Small intestine (tissue), 7 donors: ENCODE results near the gene KLHL29. TPM values are rescaled to one million over a fixed set of nuclear protein-coding genes. Genes with fewer than 3 reads are reported as not detected.

Source experiments
- DNase-seq, 2 donors: peaks; one replicate each; pipeline versions ENCODE4 v3.0.0 to v3.0.0-alpha.2; 2013
- FAIRE-seq: peaks from 2 replicates; lab custom pipeline; 2012; peaks lifted over from hg19 to GRCh38; lab: Jason Lieb, UNC
- H3K27ac ChIP-seq, 3 donors: one replicate each; pipeline ENCODE4 v1.5.1; 2013; ENCODE audit warnings: low read length in 2 of 3, mild to moderate bottlenecking in 2 of 3, control low read depth in 1 of 3, inconsistent platforms in 1 of 3, low read depth in 1 of 3, moderate library complexity in 1 of 3
- H3K27me3 ChIP-seq, 3 donors: one replicate each; pipeline ENCODE4 v1.6.1; 2013; ENCODE audit warnings: low read length in 3 of 3, inconsistent platforms in 1 of 3; ENCODE audit not compliant: control insufficient read depth in 3 of 3, insufficient read depth in 3 of 3
- H3K36me3 ChIP-seq, 3 donors: one replicate each; pipeline ENCODE4 v1.6.1; 2013; ENCODE audit warnings: low read length in 3 of 3, inconsistent platforms in 1 of 3, low read depth in 1 of 3, mild to moderate bottlenecking in 1 of 3, moderate library complexity in 1 of 3; ENCODE audit not compliant: control insufficient read depth in 3 of 3, insufficient read depth in 2 of 3
- H3K4me1 ChIP-seq, 3 donors: one replicate each; pipeline ENCODE4 v1.6.1; 2013; ENCODE audit warnings: low read length in 2 of 3, inconsistent platforms in 1 of 3, low read depth in 1 of 3, mild to moderate bottlenecking in 1 of 3, moderate library complexity in 1 of 3; ENCODE audit not compliant: control insufficient read depth in 3 of 3, insufficient read depth in 2 of 3
- H3K4me3 ChIP-seq, 3 donors: one replicate each; pipeline ENCODE4 v1.5.1; 2013; ENCODE audit warnings: low read length in 3 of 3, control low read depth in 1 of 3, inconsistent platforms in 1 of 3, low read depth in 1 of 3, mild to moderate bottlenecking in 1 of 3, moderate library complexity in 1 of 3
- H3K9me3 ChIP-seq, 2 donors: one replicate each; pipeline ENCODE4 v1.6.1; 2013; ENCODE audit warnings: low read depth in 1 of 2, low read length in 1 of 2; ENCODE audit not compliant: control insufficient read depth in 2 of 2, insufficient read depth in 1 of 2
- WGBS, 3 donors: extraction: QIAGEN DNeasy Blood & Tissue Kit; methylation state at CpG; one replicate each; pipeline ENCODE4 v1.1.7; 2013; 5-methylcytosine and 5-hydroxymethylcytosine counted together
- polyA plus RNA-seq, 4 donors: library from polyadenylated mRNA; stranded (reverse) in 3 of 4; unstranded in 1 of 4; fragments of 200-250 nt in 3 of 4; fragments of 120-200 nt in 1 of 4; gene quantifications; one replicate each; pipeline versions ENCODE4 v1.2.1 to v1.2.3, GENCODE V29; 2013
- donor health status: healthy with polysubstance abuse.
- donor health status: control.
- donor health status: control.
- donor health status: Bipolar disorder and iron deficiency.
- donor health status: healthy.

The KLHL29 gene
- polyA plus RNA-seq, 4 donors: 0.22 to 2.7 (median 1.4) TPM

GRCh38 chr2:23700627-23701026 is 315.6 kb downstream of the KLHL29 start:
- DNase-seq (no peak), FAIRE-seq (no peak)
- WGBS, 3 donors: 85 to 93% (median 88%) methylated on average over 5 of the region's 5 CpGs

GRCh38 chr2:23703037-23703582 is 318.1 kb downstream of the KLHL29 start:
- Histone ChIP-seq H3K27me3 (no peaks in the 10 kb centered on the region), H3K36me3 (peaks cover 0 to 54% (median 3%) of the 10 kb centered on the region in 3 donors), H3K27ac (no peak overlapping the region), H3K4me1 (no peaks in the 10 kb centered on the region), H3K9me3 (peaks cover 0 to 9% of the 10 kb centered on the region in 2 donors), H3K4me3 (no peak overlapping the region)
- FAIRE-seq: no peak
- no peak for DNase-seq
- 93 to 97% (median 97%) methylated on average over 16 to 17 of the region's 17 CpGs for WGBS, 3 donors

More at GRCh38 chr2:23700627-23701026, 315.6 kb downstream of the KLHL29 start:
- H3K4me1 ChIP-seq: no peaks in the 10 kb centered on the region
- no peak overlapping the region for H3K4me3 ChIP-seq
- no peak overlapping the region for H3K27ac ChIP-seq
- H3K36me3 ChIP-seq: peaks cover 0 to 52% (median 0%) of the 10 kb centered on the region in 3 donors
- H3K27me3 ChIP-seq: no peaks in the 10 kb centered on the region
- H3K9me3 ChIP-seq: peaks cover 0 to 9% of the 10 kb centered on the region in 2 donors

GRCh38 chr2:23703583-23704385 is 318.8 kb downstream of the KLHL29 start:
- DNase-seq: no peak
- FAIRE-seq: no peak
- 90 to 95% (median 95%) methylated on average over 16 of the region's 16 CpGs for WGBS, 3 donors
- peaks cover 0 to 54% (median 3%) of the 10 kb centered on the region in 3 donors for H3K36me3 ChIP-seq
- no peak overlapping the region for H3K4me3 ChIP-seq
- H3K27me3 ChIP-seq: no peaks in the 10 kb centered on the region
- H3K27ac ChIP-seq: no peak overlapping the region
- H3K9me3 ChIP-seq: peaks cover 0 to 9% of the 10 kb centered on the region in 2 donors
- H3K4me1 ChIP-seq: no peaks in the 10 kb centered on the region

GRCh38 chr2:23705771-23706612 is 321.0 kb downstream of the KLHL29 start:
- no peaks in the 10 kb centered on the region for H3K4me1 ChIP-seq
- H3K4me3 ChIP-seq: no peak overlapping the region
- H3K9me3 ChIP-seq: no peaks in the 10 kb centered on the region
- no peak for FAIRE-seq
- H3K27me3 ChIP-seq: no peaks in the 10 kb centered on the region
- no peak for DNase-seq
- H3K36me3 ChIP-seq: peaks cover 0 to 42% (median 3%) of the 10 kb centered on the region in 3 donors
- no peak overlapping the region for H3K27ac ChIP-seq
- WGBS, 3 donors: 96% methylated on average over 18 of the region's 18 CpGs

DNA sequence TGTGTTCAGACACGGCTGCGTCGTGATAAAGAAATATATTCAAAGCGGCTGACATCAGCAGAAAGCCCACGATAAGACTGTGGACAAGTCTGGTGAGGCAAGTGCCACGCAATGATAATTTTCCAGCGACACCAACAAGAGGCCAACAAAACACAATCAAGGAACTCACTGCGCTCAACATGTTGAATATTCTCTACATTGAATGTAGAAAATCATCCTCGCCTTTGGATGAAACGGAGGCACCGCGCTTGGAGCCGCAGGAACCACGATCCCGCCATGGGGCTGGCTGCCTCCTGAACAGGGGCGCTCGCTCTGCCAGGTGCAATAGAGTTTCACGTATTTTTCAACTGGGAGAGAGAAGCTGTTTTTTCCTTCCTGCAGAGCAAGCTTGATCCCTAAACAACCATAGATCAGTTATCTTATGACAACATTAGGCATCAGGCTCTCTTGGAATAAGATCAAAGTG is 321.7 kb downstream of the KLHL29 start:
- H3K27ac ChIP-seq: no peak overlapping the region
- WGBS, 3 donors: 92 to 94% (median 93%) methylated on average over 18 of the region's 18 CpGs
- H3K9me3 ChIP-seq: no peaks in the 10 kb centered on the region
- H3K4me3 ChIP-seq: no peak overlapping the region
- H3K4me1 ChIP-seq: no peaks in the 10 kb centered on the region
- FAIRE-seq: no peak
- DNase-seq: no peak
- H3K27me3 ChIP-seq: no peaks in the 10 kb centered on the region
- H3K36me3 ChIP-seq: peaks cover 0 to 41% (median 3%) of the 10 kb centered on the region in 3 donors

- Histone ChIP-seq H3K4me3 (no peak overlapping the region), H3K4me1 (no peaks in the 10 kb centered on the region), H3K36me3 (peaks cover 0 to 41% (median 3%) of the 10 kb centered on the region in 3 donors), H3K9me3 (no peaks in the 10 kb centered on the region), H3K27me3 (no peaks in the 10 kb centered on the region), H3K27ac (no peak overlapping the region)
- FAIRE-seq (no peak), DNase-seq (no peak)
- WGBS, 3 donors: 64 to 70% (median 69%) methylated on average over 9 of the region's 9 CpGs
Measured at GRCh38 chr2:23707096-23707495, 322.1 kb downstream of the KLHL29 start.

DNA sequence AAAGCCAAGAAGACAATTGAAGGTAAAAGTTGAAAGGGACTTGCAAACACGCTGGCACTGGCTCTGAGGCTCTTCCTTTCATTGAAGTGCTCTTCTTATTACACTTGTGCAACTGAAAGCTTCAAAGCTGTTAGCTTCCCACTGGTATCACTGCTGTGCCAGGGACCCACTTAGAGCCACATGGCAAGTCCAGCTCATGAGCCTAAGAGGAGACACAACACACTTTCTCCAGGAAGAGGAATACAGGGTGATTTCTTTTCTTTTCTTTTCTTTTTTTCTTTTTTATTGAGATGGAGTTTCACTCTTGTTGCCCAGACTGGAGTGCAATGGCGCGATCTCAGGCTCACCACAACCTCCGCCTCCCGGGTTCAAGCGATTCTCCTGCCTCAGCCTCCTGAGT is 323.8 kb downstream of the KLHL29 start:
- Histone ChIP-seq H3K36me3 (peaks cover 0 to 27% (median 3%) of the 10 kb centered on the region in 3 donors), H3K9me3 (no peaks in the 10 kb centered on the region), H3K27me3 (no peaks in the 10 kb centered on the region), H3K27ac (no peak overlapping the region), H3K4me3 (no peak overlapping the region), H3K4me1 (no peaks in the 10 kb centered on the region)
- WGBS, 3 donors: 90 to 97% (median 97%) methylated on average over 6 of the region's 6 CpGs
- FAIRE-seq (no peak), DNase-seq (no peak)

DNA sequence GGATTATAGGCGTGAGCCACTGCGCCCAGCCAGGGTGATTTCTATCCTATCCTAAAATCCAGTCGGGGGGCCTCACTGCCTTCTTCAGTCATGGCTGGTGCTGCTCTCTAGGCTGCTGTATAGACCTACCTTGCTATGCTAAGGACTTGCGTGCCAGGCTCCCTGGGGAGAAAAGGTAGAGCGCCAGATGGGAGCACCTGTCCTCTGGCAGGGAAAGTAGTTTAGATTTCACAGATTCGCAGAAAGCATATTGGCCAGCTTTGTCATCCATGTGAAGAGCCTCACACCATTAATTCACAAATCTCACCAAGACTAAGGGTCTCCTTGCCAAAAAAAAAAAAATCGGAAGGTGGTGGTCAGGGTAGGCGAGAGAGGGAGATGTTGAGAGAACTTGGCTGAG is 324.3 kb downstream of the KLHL29 start:
- Histone ChIP-seq H3K27ac (no peak overlapping the region), H3K4me1 (no peaks in the 10 kb centered on the region), H3K27me3 (no peaks in the 10 kb centered on the region), H3K9me3 (no peaks in the 10 kb centered on the region), H3K36me3 (peaks cover 0 to 22% (median 3%) of the 10 kb centered on the region in 3 donors), H3K4me3 (no peak overlapping the region)
- DNase-seq: no peak
- no peak for FAIRE-seq
- WGBS, 3 donors: 97 to 98% (median 98%) methylated on average over 8 of the region's 8 CpGs
